ENCODE measurements around the gene FAM32A. TPM values are rescaled to one million over a fixed set of nuclear protein-coding genes. Genes with fewer than 3 reads are reported as not detected.

FAM32A gene
- total and polyA plus RNA-seq, 2 of the 8 experiments (the other 6 are each of a cell fraction or from before 2014, with no cell fraction given) = 75.6 to 105 TPM

DNA sequence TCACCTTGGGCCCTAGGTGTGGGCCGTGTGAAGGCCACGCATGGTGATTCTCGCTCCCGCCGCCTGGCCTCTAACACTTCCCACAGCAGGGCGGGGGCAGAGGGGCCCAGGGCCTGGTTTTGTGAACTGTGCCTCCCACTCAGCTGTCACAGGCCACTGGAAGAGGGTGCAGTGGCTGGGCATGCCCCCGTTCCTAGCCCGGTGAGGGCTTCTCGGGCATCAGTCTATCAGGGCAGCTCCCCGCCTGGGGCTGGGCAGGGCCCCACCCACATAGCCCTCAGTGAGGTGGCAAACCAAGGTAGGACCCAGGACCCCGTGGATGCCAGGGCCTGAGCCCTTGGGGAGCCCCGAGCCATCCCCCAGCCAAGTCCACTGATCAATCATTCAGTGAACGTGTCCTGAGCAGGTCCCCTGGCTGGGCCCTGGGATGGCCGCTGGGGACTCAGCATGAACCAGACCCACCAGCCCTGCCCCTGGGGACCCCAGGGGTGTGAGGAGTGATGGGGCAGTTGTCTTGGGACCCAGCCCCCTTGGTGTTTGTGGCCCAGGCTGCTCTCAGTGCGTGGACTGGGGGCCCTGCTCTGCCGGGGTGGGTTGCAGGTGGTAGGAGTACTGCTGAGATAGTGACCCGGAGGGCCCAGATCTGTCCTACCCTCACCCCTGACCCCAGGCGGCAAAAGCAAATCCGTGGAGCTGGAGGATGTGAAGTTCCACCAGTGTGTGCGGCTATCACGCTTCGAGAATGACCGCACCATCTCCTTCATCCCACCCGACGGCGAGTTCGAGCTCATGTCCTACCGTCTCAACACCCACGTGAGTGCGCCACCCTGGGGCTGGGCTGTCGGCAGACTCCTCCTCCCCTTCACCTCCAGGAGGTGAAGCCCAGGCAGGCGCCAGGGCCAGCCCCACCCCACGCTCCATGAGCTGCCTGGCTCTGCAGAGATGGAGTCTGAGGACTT, 41.9 kb downstream of the FAM32A start:
- Histone ChIP-seq H3K9ac (replicated peaks in 1 of 4; ENCODE audit: extremely low read depth in 1 of 4, low read depth in 3 of 4, low read length in 3 of 4) (no peak overlapping the region), H2BK120ac (replicated peaks; ENCODE audit: low read depth, low read length) (no peak overlapping the region), H2AFZ (ENCODE audit: low read length) (no peak overlapping the region), H4K91ac (replicated peaks; ENCODE audit: insufficient read length, low read length) (no peak overlapping the region), H2AK5ac (ENCODE audit: low read depth, low read length) (no peak overlapping the region), H3K36me3 (ENCODE audit: control insufficient read depth in 2 of 4, insufficient read depth in 4 of 4, low read length in 3 of 4) (no peaks in the 10 kb centered on the region; a peak in 2 of 8 replicates), H3K27me3 (replicated peaks in 1 of 4; ENCODE audit: control insufficient read depth in 3 of 4, extremely low read depth in 1 of 4, insufficient read depth in 3 of 4, low read length in 3 of 4) (no peaks in the 10 kb centered on the region; a peak in 1 of 7 replicates), H3K79me1 (ENCODE audit: low read depth, low read length) (no peaks in the 10 kb centered on the region), H3K4me1 (replicated peaks in 1 of 4; ENCODE audit: control insufficient read depth in 3 of 4, insufficient read depth in 4 of 4, low read length in 3 of 4) (no peaks in the 10 kb centered on the region), H3K14ac (ENCODE audit: insufficient read length) (no peak overlapping the region), H3K9me3 (ENCODE audit: insufficient read depth in 2 of 2, low read depth in 1 of 2, low read length in 1 of 2) (no peaks in the 10 kb centered on the region), H2BK20ac (ENCODE audit: low read length) (no peak overlapping the region), H4K5ac (ENCODE audit: insufficient read length, low read depth, low read length) (no peak overlapping the region), H3K23ac (ENCODE audit: insufficient read length) (no peak overlapping the region), H4K8ac (ENCODE audit: extremely low read depth, insufficient read depth, low read length) (peak overlapping the region; percentile 71; the same call in 1 of the 2 replicates), H3K23me2 (ENCODE audit: low read depth, low read length) (no peaks in the 10 kb centered on the region), H2BK15ac (ENCODE audit: low read length) (no peak overlapping the region), H3K79me2 (ENCODE audit: control insufficient read depth in 1 of 2, insufficient read depth in 2 of 2, low read length in 2 of 2) (no peaks in the 10 kb centered on the region), H4K20me1 (replicated peaks in 1 of 2; ENCODE audit: control insufficient read depth in 1 of 2, insufficient read depth in 2 of 2, low read length in 2 of 2) (peaks cover 3 to 7% of the 10 kb centered on the region in 2 experiments), H2BK5ac (ENCODE audit: low read depth, low read length) (peak overlapping the region; percentile 71; the same call in 1 of the 2 replicates), H3K4me3 (ENCODE audit: extremely low read depth in 1 of 4, insufficient read depth in 2 of 4, low read depth in 3 of 4, low read length in 4 of 4) (no peak overlapping the region), H2BK12ac (ENCODE audit: low read depth, low read length) (no peak overlapping the region), H3K27ac (ENCODE audit: low read depth, low read length) (no peak overlapping the region), H3K4ac (replicated peaks; ENCODE audit: insufficient read length, low read depth, low read length) (no peak overlapping the region), H3K56ac (replicated peaks; ENCODE audit: insufficient read length, low read depth, low read length) (no peak overlapping the region), H3K18ac (ENCODE audit: extremely low read depth, low read length) (no peak overlapping the region), H3K4me2 (ENCODE audit: insufficient read depth in 1 of 2, low read depth in 2 of 2, low read length in 2 of 2) (no peak overlapping the region)
- ChIA-PET POLR2A (ENCODE audit: partially characterized antibody) (interaction anchor here (0.6 kb wide), 1 partner anchor 1795 kb away, joined by 3 read pairs; no protein-coding TSS in a partner anchor), CTCF (ENCODE audit: partially characterized antibody) (interaction anchor here (0.6 to 2.2 kb wide), 3 partner anchors 18 to 155 kb away, joined by 3 to 5 read pairs (median 3); no protein-coding TSS in a partner anchor)
- no peak for TF ChIP-seq SIN3A (conservative IDR thresholded peaks at IDR 0.05 in 1 of 2, IDR thresholded peaks at IDR 0.05 in 1 of 2; ENCODE audit: low read depth in 1 of 2, low read length in 2 of 2)
- no peak for TF ChIP-seq PHF8 (conservative IDR thresholded peaks at IDR 0.05; ENCODE audit: low read depth, low read length)
- TF ChIP-seq SP4 (IDR thresholded peaks at IDR 0.05; ENCODE audit: low read length) = no peak
- TF ChIP-seq FOSL1 (IDR thresholded peaks at IDR 0.05; ENCODE audit: insufficient read depth, low read depth, low read length) = no peak
- no peak for TF ChIP-seq POLR2A (IDR thresholded peaks at IDR 0.05; ENCODE audit: control extremely low read depth in 1 of 2, low read depth in 2 of 2, low read length in 2 of 2)
- no peak for FAIRE-seq
- 87% methylated on average over 32 of the region's 33 CpGs; no CpG with 5 or more reads in 1 of the 2 experiments for whole genome bisulfite sequencing, 2 experiments (ENCODE audit: extremely low coverage in 1 of 2, insufficient coverage in 1 of 2, insufficient read length in 1 of 2, insufficient replicate concordance in 2 of 2, low coverage in 1 of 2, low lambda C conversion rate in 2 of 2, missing lambda C conversion rate in 1 of 2)
- DNase-seq (ENCODE audit: low read depth in 1 of 2, low spot score in 2 of 2) = no peak

All from H1 (cell line).